Measurements from ENCODE around the gene PRDM16.

- TF ChIP-seq CTCF (IDR thresholded peaks at IDR 0.05) = no peak
- no peak for TF ChIP-seq POLR2A (IDR thresholded peaks at IDR 0.05; ENCODE audit: low read length)
- TF ChIP-seq HDAC2 (IDR thresholded peaks at IDR 0.05) = no peak
- no peak for TF ChIP-seq EP300 (IDR thresholded peaks at IDR 0.05)
- no peak for TF ChIP-seq TP53 (CRISPR knock-in tag; IDR thresholded peaks at IDR 0.05)
- TF ChIP-seq MYC (IDR thresholded peaks at IDR 0.05; ENCODE audit: borderline replicate concordance, low read length) = no peak
- no peak for TF ChIP-seq RCOR1 (IDR thresholded peaks at IDR 0.05; ENCODE audit: low read depth, low read length)
- no peak for TF ChIP-seq CEBPB (IDR thresholded peaks at IDR 0.05)
- TF ChIP-seq SMC3 (IDR thresholded peaks at IDR 0.05) = no peak
- no peak for TF ChIP-seq RAD21 (conservative IDR thresholded peaks at IDR 0.05 in 1 of 2, IDR thresholded peaks at IDR 0.05 in 1 of 2)
Observed at GRCh38 chr1:3078430-3078861, 9.4 kb downstream of the PRDM16 start.

All from A549 (cell line).